Central memory CD4-positive, alpha-beta T cell (primary cell): Measurements from ENCODE around the gene GRK2.

Source experiments
- DNase-seq: peaks from one replicate; pipeline ENCODE4 v3.0.0; 2022

The GRK2 gene

GRCh38 chr11:67301313-67301921 lies 35.1 kb downstream of the GRK2 start:
- DNase-seq = no peak

GRCh38 chr11:67301951-67302516 lies 35.8 kb downstream of the GRK2 start:
- DNase-seq = no peak

DNA sequence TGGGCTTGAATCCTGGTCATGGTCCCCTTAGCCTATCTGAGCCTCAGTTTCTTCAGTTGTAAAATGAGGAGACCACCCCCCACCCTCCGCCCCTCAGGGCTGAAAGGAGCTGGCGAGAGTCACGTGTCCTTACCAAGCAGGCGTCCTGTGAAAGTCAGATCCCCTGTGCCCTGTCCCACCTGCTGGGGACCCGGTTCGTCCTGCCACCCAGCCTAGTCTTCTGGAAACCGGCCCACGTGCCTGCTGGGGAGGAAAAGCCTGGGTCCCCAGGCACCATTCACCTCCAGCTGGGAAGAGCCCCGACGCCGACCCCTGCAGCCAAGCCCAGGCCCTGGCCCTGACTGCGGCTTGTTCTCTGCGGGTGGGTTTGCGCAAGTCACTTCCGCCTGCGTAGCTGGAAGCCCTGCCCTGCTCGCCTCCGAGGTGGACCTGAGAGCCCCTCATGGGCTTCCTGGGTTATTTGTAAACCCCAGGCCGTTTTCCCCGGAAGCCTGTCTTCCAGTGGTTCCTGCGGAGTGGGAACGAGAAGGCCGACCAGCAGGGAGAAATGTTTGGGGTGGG lies 36.4 kb downstream of the GRK2 start:
- no peak for DNase-seq

DNA sequence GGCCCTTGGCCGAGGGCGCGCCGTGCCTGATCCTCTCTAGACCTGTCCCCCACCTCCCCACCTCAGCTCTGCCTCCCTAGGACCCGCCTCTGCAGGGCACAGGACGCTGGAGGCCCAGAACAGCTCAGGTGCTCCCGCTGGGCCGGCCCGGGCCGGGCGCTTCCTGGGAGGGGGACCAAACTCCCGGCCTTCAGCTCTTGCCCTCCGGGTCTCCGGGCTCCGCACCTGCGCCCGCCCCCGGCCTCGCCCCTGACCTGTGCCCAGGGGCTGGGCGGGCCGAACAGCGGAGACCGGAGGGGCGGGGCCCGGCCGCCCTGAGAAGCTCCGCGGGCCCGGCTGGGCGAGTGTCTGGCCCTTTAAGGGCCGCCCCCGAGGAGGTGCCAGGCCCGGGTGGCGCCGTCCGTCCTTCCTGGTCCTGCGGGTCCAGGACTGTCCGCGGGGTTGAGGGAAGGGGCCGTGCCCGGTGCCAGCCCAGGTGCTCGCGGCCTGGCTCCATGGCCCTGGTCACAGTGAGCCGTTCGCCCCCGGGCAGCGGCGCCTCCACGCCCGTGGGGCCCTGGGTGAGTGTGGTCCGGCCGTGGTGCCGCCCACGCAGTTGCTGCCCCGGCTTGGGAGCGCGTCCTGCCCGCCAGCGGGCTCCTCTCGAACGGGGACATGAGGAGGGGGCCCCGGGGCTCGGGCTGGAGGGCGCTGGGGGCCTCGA lies 37.0 kb downstream of the GRK2 start, which contains the start of gene SSH3:
TSS of gene SSH3 (plus strand) at position 399 of the 703 bp plus-strand sequence. CDS start at position 495, 96 bp downstream.
- no peak for DNase-seq

DNA sequence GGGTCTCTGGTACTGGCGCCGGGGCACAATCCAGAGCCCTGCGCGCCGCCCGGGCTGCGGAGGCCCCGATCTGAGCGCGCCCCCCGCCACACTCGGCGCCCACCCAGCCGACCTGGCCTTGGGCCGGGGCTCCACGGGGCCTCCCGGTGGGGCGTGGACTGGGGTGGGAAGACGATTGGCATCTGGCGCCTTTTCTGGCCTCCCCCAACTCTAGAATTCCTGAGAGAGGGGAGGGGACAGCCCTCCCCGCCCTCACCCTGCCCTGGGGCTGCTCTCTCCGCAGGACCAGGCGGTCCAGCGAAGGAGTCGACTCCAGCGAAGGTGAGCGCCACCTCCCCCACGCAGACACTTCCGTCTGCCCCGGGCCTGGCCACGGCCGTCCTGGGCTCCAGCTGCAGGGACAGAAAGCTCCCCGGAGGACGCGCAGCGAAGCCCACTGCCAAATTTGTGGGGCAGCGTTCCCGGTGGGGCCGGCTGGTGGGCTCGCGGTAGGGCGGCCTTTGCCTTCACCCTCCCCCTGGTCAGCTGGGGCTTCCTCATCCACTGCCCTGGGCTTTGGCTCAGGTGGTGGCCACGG lies 37.6 kb downstream of the GRK2 start:
- DNase-seq = no peak

- no peak for DNase-seq
Observed at GRCh38 chr11:67304511-67305113, 38.3 kb downstream of the GRK2 start.

DNA sequence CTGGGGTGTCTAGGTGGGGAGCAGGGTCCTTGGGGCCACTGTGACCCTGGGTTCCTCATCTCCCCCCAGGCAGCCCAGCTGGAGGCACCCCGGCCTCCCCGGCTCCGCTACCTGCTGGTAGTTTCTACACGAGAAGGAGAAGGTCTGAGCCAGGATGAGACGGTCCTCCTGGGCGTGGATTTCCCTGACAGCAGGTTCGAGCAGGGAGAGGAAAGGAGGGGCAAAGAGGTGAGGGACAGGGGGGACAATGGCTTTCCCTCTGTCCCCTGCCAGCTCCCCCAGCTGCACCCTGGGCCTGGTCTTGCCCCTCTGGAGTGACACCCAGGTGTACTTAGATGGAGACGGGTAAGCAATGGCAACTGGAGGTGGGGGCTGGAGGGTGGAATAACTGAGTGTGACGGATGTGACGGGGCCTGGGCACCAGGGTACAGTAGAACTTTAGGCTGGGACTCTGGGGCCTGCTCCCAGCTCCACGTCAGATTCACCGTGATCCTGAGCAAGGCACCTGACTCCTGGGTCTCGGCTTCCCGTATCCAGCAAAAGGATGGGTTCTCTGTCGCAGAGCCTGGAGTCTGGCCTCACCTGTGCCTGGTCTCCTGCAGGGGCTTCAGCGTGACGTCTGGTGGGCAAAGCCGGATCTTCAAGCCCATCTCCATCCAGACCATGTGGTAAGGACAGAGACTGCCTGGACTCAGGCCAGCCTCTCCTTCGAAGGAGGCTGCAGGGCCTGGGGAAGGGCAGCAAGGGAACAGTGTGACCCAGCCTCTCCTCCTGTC lies 40.7 kb downstream of the GRK2 start:
- DNase-seq = no peak

DNA sequence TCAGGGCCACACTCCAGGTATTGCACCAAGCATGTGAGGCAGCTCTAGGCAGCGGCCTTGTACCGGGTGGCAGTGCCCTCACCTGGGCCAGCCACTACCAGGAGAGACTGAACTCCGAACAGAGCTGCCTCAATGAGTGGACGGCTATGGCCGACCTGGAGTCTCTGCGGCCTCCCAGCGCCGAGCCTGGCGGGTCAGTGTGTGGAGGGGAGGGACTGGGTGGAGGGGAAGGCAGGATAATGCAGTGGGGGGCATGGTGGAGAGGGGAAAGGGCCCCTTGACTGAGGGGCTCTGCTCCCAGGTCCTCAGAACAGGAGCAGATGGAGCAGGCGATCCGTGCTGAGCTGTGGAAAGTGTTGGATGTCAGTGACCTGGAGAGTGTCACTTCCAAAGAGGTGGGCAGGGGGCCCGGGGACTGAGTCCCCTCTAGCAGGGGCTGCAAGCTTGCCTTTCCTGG lies 41.3 kb downstream of the GRK2 start:
- no peak for DNase-seq

GRCh38 chr11:67308031-67308866 lies 42.0 kb downstream of the GRK2 start:
- DNase-seq = no peak

DNA sequence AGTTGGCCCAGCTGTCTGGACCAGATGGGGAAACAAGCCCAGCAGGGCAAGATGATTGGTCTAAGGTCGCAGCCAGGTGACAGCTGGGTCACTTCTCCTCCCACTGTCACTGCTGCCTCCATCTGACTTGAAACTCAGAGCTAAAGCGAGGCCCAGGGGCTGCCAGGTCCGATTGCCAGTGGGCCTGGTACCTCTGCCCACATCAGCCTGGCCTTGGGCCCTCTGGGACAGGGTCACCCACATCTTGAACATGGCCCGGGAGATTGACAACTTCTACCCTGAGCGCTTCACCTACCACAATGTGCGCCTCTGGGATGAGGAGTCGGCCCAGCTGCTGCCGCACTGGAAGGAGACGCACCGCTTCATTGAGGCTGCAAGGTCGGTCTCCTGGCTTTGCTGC lies 42.9 kb downstream of the GRK2 start:
- no peak for DNase-seq

DNA sequence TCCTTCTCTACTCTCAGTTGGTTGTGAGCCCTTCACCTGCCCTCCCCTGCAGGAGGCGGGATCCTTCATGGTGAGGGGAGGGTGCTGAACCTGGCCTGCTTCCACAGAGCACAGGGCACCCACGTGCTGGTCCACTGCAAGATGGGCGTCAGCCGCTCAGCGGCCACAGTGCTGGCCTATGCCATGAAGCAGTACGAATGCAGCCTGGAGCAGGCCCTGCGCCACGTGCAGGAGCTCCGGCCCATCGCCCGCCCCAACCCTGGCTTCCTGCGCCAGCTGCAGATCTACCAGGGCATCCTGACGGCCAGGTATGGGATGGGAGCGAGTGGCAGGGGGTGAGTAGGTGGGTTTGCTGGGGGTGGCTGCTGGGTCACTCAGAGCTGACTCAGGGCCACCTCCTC lies 43.4 kb downstream of the GRK2 start:
- no peak for DNase-seq

DNA sequence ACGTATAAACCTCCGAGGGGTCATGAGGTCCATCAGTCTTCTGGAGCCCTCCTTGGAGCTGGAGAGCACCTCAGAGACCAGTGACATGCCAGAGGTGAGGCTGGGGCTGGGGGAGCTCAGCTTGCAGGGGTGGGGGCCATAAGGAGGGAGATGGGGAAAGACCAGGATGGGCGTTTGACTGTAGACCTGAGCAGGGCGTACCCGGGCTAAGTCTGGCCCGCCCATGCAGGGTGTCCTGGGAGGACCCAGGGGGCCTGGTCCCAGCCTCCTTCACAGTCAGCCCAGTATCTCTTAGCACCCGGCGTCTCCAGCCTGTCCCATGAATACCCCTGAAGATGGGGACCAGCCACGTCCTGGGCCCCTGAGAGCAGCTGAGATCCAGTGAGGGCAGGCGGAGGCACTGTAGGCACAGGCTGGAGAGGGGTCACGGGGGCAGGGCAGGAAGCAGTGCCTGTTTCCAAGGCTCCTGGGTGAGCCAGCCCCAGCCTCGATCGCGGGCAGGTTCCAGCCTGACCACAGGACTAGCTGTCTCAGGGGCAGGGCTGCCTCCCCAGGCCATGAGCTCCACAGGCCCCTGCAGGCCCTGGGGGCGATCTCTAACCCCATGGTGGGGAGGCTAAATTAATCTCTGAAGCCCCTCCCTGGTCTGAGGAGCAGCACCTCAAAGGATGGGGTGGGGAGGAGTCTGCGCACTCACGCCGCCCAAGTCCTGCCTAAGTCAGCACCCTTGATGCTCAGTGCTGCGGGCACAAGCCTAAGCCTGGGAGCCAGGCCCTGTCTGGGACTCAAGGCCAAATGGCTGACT lies 44.2 kb downstream of the GRK2 start:
- DNase-seq = no peak

GRCh38 chr11:67311051-67311555 lies 44.8 kb downstream of the GRK2 start:
- DNase-seq = no peak

GRCh38 chr11:67311556-67312082 lies 45.3 kb downstream of the GRK2 start:
- no peak for DNase-seq

GRCh38 chr11:67312187-67313021 lies 46.1 kb downstream of the GRK2 start:
- peak; percentile 56 for DNase-seq

DNA sequence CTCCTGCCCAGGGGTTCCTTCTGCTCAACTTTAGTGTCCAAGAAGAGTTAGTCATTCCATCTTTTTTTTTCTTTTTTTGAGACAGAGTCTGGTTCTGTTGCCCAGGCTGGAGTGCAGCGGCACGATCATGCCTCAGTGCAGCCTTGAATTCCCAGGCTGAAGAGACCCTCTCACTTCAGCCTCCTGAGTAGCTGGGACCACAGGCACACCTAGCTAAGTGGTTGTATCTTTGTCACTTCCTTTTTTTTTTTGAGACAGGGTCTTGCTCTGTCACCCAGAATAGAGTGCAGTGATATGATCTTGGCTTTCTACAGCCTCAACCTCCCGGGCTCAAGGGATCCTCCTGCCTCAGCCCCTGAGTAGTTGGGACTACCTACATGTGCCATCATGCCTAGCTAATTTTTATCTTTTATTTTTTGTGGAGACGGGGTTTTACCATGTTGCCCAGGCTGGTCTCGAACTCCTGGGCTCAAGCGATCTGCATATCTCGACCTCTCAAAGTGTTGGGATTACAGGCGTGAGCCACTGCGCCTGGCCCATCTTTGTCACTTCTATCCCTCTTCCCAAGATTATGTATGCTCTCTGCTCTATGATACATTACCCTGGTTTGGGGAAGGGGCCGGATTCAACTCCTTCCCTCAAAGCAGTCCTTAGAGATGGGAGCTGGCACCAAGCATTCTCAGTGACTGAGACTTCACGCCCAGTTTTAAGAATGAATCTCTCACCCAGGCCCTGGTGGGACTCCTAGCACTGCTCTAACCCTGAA lies 47.0 kb downstream of the GRK2 start:
- DNase-seq = no peak

DNA sequence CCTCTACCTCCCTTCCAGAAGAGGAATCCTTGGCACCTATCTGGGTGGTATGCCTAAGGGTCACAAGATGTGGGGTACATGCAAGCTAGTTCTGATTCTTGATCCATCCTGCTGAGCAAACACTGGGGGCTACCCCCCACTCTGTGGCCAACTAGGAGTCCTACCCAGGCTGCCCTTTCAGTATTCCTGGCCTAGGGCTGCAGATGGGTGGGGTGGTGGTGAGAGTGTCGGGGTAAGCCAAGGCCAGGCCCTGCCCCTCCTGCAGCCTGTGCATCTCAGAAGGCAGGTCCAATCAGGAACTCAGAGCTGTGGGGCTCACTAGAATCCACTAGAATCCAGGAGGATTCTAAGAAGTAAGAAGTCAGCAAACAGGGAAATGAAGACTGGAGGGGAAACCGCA lies 47.9 kb downstream of the GRK2 start:
- no peak for DNase-seq

DNA sequence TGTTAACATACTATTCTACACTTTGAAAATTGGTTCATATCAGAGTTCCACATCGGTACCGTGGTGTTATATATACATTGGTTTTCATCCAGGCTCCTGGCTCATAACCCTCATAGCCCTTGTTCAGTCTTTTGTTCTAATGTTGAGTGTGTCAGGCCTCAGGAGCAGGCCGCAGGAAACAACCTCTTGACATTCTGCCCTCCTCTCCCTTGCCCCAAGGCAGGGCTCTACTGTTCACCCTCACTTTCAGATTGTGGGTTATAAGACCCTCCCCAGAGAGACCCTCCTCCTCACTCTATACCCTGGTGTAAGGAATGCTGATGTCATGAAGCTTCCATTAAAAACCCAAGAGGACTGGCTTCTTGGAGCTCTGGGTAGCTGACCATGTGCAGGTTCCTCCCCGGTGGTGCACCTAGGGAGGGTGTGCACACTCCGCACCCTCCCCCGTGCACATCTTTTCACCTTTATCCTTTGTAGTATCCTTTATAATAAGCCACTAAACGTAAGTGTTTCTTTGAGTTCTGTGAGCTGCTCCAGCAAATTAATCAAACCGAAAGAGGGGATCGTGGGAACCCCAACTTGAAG lies 49.1 kb downstream of the GRK2 start:
- no peak for DNase-seq
